Stimulated activated CD4-positive, alpha-beta T cell treated with anti-CD3 and anti-CD28 coated beads, Interleukin-2, amount 100 ng/mL, for 4 hours (primary cell): ENCODE data around the gene SOWAHD.
"Not testable (repeated sequence)": the region's sequence is repeated elsewhere in the genome, so short reads cannot be mapped to it uniquely, and the experiment has no call there.

ENCODE experiments used
- DNase-seq: peaks from one replicate; pipeline ENCODE4 v3.0.0-alpha.2; 2020; ENCODE audit warnings: low read depth

Gene SOWAHD

GRCh38 chrX:119758731-119759247 lies 401 bp downstream of the SOWAHD start:
- no peak for DNase-seq

GRCh38 chrX:119759248-119759766 lies 919 bp downstream of the SOWAHD start:
- no peak for DNase-seq

- DNase-seq = no peak
These were observed 1.9 kb downstream of the SOWAHD start for GRCh38 chrX:119760026-119760877.

- DNase-seq = no peak
These were observed 4.3 kb downstream of the SOWAHD start for GRCh38 chrX:119762718-119763117.

- no peak for DNase-seq
These were observed 4.8 kb downstream of the SOWAHD start for GRCh38 chrX:119763181-119763580.

GRCh38 chrX:119763836-119764387 lies 5.5 kb downstream of the SOWAHD start:
- DNase-seq = no peak

- DNase-seq = not testable (repeated sequence)
These were observed 10.0 kb downstream of the SOWAHD start for GRCh38 chrX:119768436-119768835.

GRCh38 chrX:119769388-119769787 lies 11.0 kb downstream of the SOWAHD start:
- DNase-seq = not testable (repeated sequence)

GRCh38 chrX:119775517-119776238 lies 17.3 kb downstream of the SOWAHD start:
- no peak for DNase-seq

GRCh38 chrX:119778829-119779228 lies 20.4 kb downstream of the SOWAHD start:
- no peak for DNase-seq

GRCh38 chrX:119783026-119783425 lies 24.6 kb downstream of the SOWAHD start:
- no peak for DNase-seq

- DNase-seq = no peak
These were observed 26.5 kb downstream of the SOWAHD start for GRCh38 chrX:119784747-119785446.

GRCh38 chrX:119790977-119791436 lies 32.6 kb downstream of the SOWAHD start:
- DNase-seq = peak; percentile 37

- DNase-seq = peak; percentile 74
These were observed 33.2 kb downstream of the SOWAHD start, which contains the start of gene RPL39 for GRCh38 chrX:119791437-119792231. RPL39 (minus strand) TSS chrX:119791630; CDS start chrX:119791576, 54 bp downstream.

GRCh38 chrX:119801253-119802221 lies 43.1 kb downstream of the SOWAHD start:
- DNase-seq = no peak

- no peak for DNase-seq
These were observed 44.2 kb downstream of the SOWAHD start for GRCh38 chrX:119802546-119802945.

GRCh38 chrX:119808461-119808860 lies 50.1 kb downstream of the SOWAHD start:
- not testable (repeated sequence) for DNase-seq

- no peak for DNase-seq
These were observed 50.8 kb downstream of the SOWAHD start for GRCh38 chrX:119809185-119809666.
